ENCODE data around the gene MSI2.

Gene MSI2

GRCh38 chr17:57678393-57678792 lies 422.1 kb downstream of the MSI2 start:
- DNase-seq: no peak

- DNase-seq: no peak
Measured at GRCh38 chr17:57679356-57679755, 423.0 kb downstream of the MSI2 start.

GRCh38 chr17:57679906-57680695 lies 423.8 kb downstream of the MSI2 start:
- DNase-seq: no peak

- DNase-seq: no peak
Measured at GRCh38 chr17:57682701-57683100, 426.4 kb downstream of the MSI2 start.

- DNase-seq: no peak
Measured at GRCh38 chr17:57684711-57685498, 428.6 kb downstream of the MSI2 start.

- DNase-seq: no peak
Measured at GRCh38 chr17:57685499-57686132, 429.3 kb downstream of the MSI2 start.

GRCh38 chr17:57687642-57688041 lies 431.3 kb downstream of the MSI2 start:
- no peak for DNase-seq

- DNase-seq: no peak
Measured at GRCh38 chr17:57689254-57689653, 432.9 kb downstream of the MSI2 start.

GRCh38 chr17:57691939-57692338 lies 435.6 kb downstream of the MSI2 start:
- DNase-seq: no peak

GRCh38 chr17:57692770-57693169 lies 436.4 kb downstream of the MSI2 start:
- DNase-seq: no peak

- DNase-seq: no peak
Measured at GRCh38 chr17:57694051-57694450, 437.7 kb downstream of the MSI2 start.

GRCh38 chr17:57696050-57696449 lies 439.7 kb downstream of the MSI2 start:
- DNase-seq: no peak

GRCh38 chr17:57697197-57697596 lies 440.9 kb downstream of the MSI2 start:
- DNase-seq: no peak

- no peak for DNase-seq
Measured at GRCh38 chr17:57697891-57698711, 441.8 kb downstream of the MSI2 start.

- DNase-seq: no peak
Measured at GRCh38 chr17:57699751-57700219, 443.5 kb downstream of the MSI2 start.

- peak; percentile 16 for DNase-seq
Measured at GRCh38 chr17:57701124-57701523, 444.8 kb downstream of the MSI2 start.

- DNase-seq: no peak
Measured at GRCh38 chr17:57703273-57703672, 446.9 kb downstream of the MSI2 start.

- DNase-seq: no peak
Measured at GRCh38 chr17:57704448-57704847, 448.1 kb downstream of the MSI2 start.

GRCh38 chr17:57705921-57706695 lies 449.8 kb downstream of the MSI2 start:
- no peak for DNase-seq

GRCh38 chr17:57706761-57707160 lies 450.4 kb downstream of the MSI2 start:
- DNase-seq: no peak

GRCh38 chr17:57707892-57708291 lies 451.6 kb downstream of the MSI2 start:
- no peak for DNase-seq

GRCh38 chr17:57708410-57708809 lies 452.1 kb downstream of the MSI2 start:
- DNase-seq: no peak
